ENCODE data around the gene RHOH. TPM values are rescaled to one million over a fixed set of nuclear protein-coding genes. Genes with fewer than 3 reads are reported as not detected.
A peak's percentile ranks its signal among the peaks of the same experiment; 100 is the strongest.
"Not testable (repeated sequence)": the region's sequence is repeated elsewhere in the genome, so short reads cannot be mapped to it uniquely, and the experiment has no call there.

The RHOH gene, protein sequence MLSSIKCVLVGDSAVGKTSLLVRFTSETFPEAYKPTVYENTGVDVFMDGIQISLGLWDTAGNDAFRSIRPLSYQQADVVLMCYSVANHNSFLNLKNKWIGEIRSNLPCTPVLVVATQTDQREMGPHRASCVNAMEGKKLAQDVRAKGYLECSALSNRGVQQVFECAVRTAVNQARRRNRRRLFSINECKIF
- not detected in 2 replicates for polyA plus RNA-seq (2011; rRNA removed)
- not detected in 2 replicates for polyA minus RNA-seq (2011; rRNA and poly(A)+ RNA removed)

DNA sequence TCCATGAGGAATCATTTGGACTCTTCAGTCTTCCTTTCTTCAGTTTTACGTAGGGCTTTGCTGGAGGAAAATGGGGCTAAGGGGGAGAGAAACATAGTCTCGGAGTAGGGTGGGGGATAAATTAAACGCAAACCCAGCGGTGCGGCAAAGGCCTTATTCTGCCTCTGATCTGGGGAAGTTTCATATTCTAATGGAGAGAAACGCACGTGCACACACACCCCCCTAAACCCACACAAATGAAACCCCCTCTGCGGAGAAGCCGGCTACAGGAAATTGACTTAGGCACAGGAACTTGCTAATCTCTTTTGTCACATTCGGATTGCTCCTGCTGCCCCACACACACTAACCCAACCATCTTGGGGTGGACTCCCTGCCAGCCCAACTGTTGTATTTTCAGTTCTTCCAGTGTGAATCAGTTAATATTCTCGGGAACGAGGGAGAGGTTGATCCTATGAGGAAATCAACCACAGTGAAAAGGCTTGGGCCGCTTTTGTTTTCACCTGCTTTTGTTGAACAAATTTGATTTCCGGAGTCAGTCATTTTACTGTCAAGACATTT lies at the start of gene RHOH:
Gene RHOH (plus strand): TSS at position 308 of the 558 bp plus-strand sequence. CDS start 46,356 bp downstream, outside the sequence.
- no peaks in the 10 kb centered on the region for H3K36me3 ChIP-seq (ENCODE audit: control insufficient read depth, insufficient read depth, low read length)
- ChIA-PET CTCF (no interaction called here), POLR2A (interaction anchor here (0.6 kb wide), 1 partner anchor 10 kb away, joined by 7 read pairs; no protein-coding TSS in a partner anchor)
- no peaks in the 10 kb centered on the region; the same call in 1 of the 2 replicates for H3K27me3 ChIP-seq (ENCODE audit: control insufficient read depth, insufficient read depth, low read length)
- H3K4me3 ChIP-seq (ENCODE audit: low read depth, low read length): no peak within 1 kb of the TSS
- TF ChIP-seq CTCF (IDR thresholded peaks at IDR 0.05; ENCODE audit: insufficient read depth, low read depth, low read length): no peak
- DNase-seq (ENCODE audit: low read depth): no peak

- H3K27me3 ChIP-seq (ENCODE audit: control insufficient read depth, insufficient read depth, low read length); POLR2A ChIA-PET; H3K36me3 ChIP-seq (ENCODE audit: control insufficient read depth, insufficient read depth, low read length); CTCF ChIA-PET; H3K4me3 ChIP-seq (ENCODE audit: low read depth, low read length); DNase-seq (ENCODE audit: low read depth): not testable (repeated sequence)
Observed at GRCh38 chr4:40147490-40147889, 49.3 kb upstream of the RHOH start.

DNA sequence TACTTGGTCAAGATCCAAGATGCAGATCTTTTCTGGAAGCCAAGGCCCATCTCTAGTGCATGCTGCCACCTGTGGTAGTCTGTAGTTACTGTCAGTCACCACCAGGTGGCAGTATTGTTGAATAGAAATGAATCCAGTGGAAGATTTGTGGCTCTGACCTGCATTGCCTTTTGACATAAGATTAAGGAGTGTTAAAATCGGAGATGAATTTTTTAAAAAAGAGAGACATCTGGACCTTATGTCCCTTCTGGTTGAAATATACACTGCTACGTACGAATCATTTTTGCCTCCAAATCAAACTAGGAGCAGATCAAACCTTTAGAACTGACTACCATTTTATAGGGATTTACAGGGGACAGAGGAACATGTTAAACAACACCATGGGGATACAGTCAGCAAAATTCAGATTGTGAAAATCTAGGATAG lies 46.9 kb upstream of the RHOH start:
- H3K27me3 ChIP-seq (ENCODE audit: control insufficient read depth, insufficient read depth, low read length): no peaks in the 10 kb centered on the region
- no peaks in the 10 kb centered on the region for H3K36me3 ChIP-seq (ENCODE audit: control insufficient read depth, insufficient read depth, low read length)
- ChIA-PET CTCF (interaction anchor here (0.7 to 1.6 kb wide), 7 partner anchors 12 to 569 kb away, joined by 3 to 6 read pairs (median 3); no protein-coding TSS in a partner anchor), POLR2A (no interaction called here)
- no peak overlapping the region for H3K4me3 ChIP-seq (ENCODE audit: low read depth, low read length)
- peak; percentile 4 for DNase-seq (ENCODE audit: low read depth)
- TF ChIP-seq CTCF (IDR thresholded peaks at IDR 0.05; ENCODE audit: insufficient read depth, low read depth, low read length): peak; percentile 68

- POLR2A ChIA-PET: no interaction called here
- CTCF ChIA-PET: interaction anchor here (0.6 to 2.0 kb wide), 7 partner anchors 14 to 174 kb away, joined by 3 to 8 read pairs (median 4); no protein-coding TSS in a partner anchor
Observed at GRCh38 chr4:40150932-40151331, 45.9 kb upstream of the RHOH start.

GRCh38 chr4:40152637-40153036 lies 44.2 kb upstream of the RHOH start:
- H3K27me3 ChIP-seq (ENCODE audit: control insufficient read depth, insufficient read depth, low read length): no peaks in the 10 kb centered on the region
- no peak for TF ChIP-seq CTCF (IDR thresholded peaks at IDR 0.05; ENCODE audit: insufficient read depth, low read depth, low read length)
- POLR2A ChIA-PET: no interaction called here
- CTCF ChIA-PET: interaction anchor here (1.0 to 2.0 kb wide), 6 partner anchors 9 to 164 kb away, joined by 3 to 12 read pairs (median 4); no protein-coding TSS in a partner anchor
- no peak overlapping the region for H3K4me3 ChIP-seq (ENCODE audit: low read depth, low read length)
- H3K36me3 ChIP-seq (ENCODE audit: control insufficient read depth, insufficient read depth, low read length): no peaks in the 10 kb centered on the region
- DNase-seq (ENCODE audit: low read depth): no peak

More at GRCh38 chr4:40150932-40151331, 45.9 kb upstream of the RHOH start:
- no peak for DNase-seq (ENCODE audit: low read depth)
- Histone ChIP-seq H3K27me3 (ENCODE audit: control insufficient read depth, insufficient read depth, low read length) (no peaks in the 10 kb centered on the region), H3K4me3 (ENCODE audit: low read depth, low read length) (no peak overlapping the region), H3K36me3 (ENCODE audit: control insufficient read depth, insufficient read depth, low read length) (no peaks in the 10 kb centered on the region)
- TF ChIP-seq CTCF (IDR thresholded peaks at IDR 0.05; ENCODE audit: insufficient read depth, low read depth, low read length): no peak
